ENCODE data around the gene CLK3. TPM values are rescaled to one million over a fixed set of nuclear protein-coding genes. Genes with fewer than 3 reads are reported as not detected.

Gene CLK3
- total and polyA plus RNA-seq, 10 donors = 54.0 to 229 (median 105) TPM

DNA sequence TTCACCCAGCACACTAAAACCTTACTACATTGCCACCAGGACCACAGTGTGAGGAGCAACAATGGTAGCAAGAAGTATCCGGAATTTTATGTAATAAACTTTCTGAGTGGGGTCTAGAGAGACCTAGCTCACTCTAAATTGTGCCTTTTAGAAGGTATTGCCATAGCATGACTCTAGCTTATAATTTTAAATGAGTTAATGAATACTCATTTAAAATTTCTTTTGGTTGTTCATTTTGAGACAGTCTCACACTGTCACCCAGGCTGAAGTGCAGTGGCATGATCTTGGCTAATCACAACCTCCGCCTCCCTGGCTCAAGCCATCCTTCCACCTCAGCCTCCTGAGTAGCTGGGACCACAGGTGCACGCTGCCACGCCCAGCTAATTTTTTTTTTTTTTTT lies 54.0 kb downstream of the CLK3 start:
- intact Hi-C loops (cut with DNase I; ENCODE audit: low total_unique reads) = no loop called here
- WGBS, 5 donors = 94 to 97% (median 96%) methylated on average over 4 of the region's 4 CpGs

DNA sequence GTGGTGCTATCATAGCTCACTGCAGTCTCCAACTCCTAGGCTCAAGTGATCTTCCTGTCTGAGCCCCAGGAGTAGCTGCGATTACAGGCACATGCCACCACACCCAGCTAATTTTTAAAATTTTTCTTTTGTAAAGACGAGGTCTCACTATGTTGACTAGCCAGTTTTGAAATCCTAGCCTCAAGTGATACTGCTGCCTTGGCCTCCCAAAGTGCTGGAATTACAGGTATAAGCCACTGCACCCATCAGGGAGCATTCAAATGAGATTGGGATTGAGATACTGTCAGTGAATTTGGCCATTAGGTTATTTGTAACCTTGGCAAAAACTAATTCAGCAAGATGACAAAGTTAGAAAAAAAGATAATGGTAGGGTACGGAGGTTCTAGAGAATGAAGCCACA lies 58.5 kb downstream of the CLK3 start:
- H3K4me1 ChIP-seq = peaks cover 0 to 13% (median 0%) of the 10 kb centered on the region in 6 donors
- no peak overlapping the region for H3K27ac ChIP-seq
- H3K36me3 ChIP-seq = peaks cover 0 to 58% (median 38%) of the 10 kb centered on the region in 6 donors
- no peak overlapping the region for H3K4me3 ChIP-seq
- H3K9me3 ChIP-seq = no peaks in the 10 kb centered on the region
- H3K27me3 ChIP-seq (replicated peaks in 1 of 7) = no peaks in the 10 kb centered on the region
- TF ChIP-seq POLR2AphosphoS5 (IDR thresholded peaks at IDR 0.05) (no peak), POLR2A (IDR thresholded peaks at IDR 0.05) (no peak)
- TF ChIP-seq, protein P1, sequence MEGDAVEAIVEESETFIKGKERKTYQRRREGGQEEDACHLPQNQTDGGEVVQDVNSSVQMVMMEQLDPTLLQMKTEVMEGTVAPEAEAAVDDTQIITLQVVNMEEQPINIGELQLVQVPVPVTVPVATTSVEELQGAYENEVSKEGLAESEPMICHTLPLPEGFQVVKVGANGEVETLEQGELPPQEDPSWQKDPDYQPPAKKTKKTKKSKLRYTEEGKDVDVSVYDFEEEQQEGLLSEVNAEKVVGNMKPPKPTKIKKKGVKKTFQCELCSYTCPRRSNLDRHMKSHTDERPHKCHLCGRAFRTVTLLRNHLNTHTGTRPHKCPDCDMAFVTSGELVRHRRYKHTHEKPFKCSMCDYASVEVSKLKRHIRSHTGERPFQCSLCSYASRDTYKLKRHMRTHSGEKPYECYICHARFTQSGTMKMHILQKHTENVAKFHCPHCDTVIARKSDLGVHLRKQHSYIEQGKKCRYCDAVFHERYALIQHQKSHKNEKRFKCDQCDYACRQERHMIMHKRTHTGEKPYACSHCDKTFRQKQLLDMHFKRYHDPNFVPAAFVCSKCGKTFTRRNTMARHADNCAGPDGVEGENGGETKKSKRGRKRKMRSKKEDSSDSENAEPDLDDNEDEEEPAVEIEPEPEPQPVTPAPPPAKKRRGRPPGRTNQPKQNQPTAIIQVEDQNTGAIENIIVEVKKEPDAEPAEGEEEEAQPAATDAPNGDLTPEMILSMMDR (IDR thresholded peaks at IDR 0.05 in 8 of 11, conservative IDR thresholded peaks at IDR 0.05 in 3 of 11) = no peak
- intact Hi-C loops (cut with DNase I; ENCODE audit: low total_unique reads) = no loop called here
- DNase-seq = no peak
- 93 to 98% (median 96%) methylated on average over 3 of the region's 3 CpGs for WGBS, 5 donors

More for the DNA sequence above, 54.0 kb downstream of the CLK3 start:
- TF ChIP-seq POLR2A (IDR thresholded peaks at IDR 0.05) (no peak), POLR2AphosphoS5 (IDR thresholded peaks at IDR 0.05) (no peak)
- TF ChIP-seq, protein P1 (IDR thresholded peaks at IDR 0.05 in 8 of 11, conservative IDR thresholded peaks at IDR 0.05 in 3 of 11) = no peak
- Histone ChIP-seq H3K36me3 (peaks cover 0 to 79% (median 42%) of the 10 kb centered on the region in 6 donors), H3K9me3 (no peaks in the 10 kb centered on the region), H3K27me3 (replicated peaks in 1 of 7) (no peaks in the 10 kb centered on the region), H3K27ac (no peak overlapping the region), H3K4me3 (no peak overlapping the region), H3K4me1 (peaks cover 2 to 17% (median 4%) of the 10 kb centered on the region in 6 donors)
- DNase-seq = no peak

DNA sequence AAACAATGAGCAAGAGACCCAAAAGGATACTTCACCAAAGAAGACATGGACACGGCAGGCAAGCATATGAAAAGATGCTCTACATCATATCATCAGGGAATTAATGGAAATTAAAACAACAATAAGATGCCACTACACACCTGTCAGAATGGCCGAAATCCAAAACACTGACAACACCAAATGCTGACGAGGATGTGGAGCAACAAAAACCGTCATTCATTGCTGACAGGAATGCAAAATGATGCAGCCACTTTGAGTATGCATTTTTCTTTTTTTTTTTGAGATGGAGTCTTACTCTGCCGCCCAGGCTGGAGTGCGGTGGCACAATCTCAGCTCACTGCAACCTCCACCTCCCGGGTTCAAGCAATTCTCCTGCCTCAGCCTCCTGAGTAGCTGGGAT lies 61.2 kb downstream of the CLK3 start:
- Histone ChIP-seq H3K27ac (no peak overlapping the region), H3K27me3 (replicated peaks in 1 of 7) (no peaks in the 10 kb centered on the region), H3K4me1 (peaks cover 0 to 9% (median 0%) of the 10 kb centered on the region in 6 donors), H3K36me3 (peaks cover 0 to 32% (median 21%) of the 10 kb centered on the region in 6 donors), H3K9me3 (no peaks in the 10 kb centered on the region), H3K4me3 (no peak overlapping the region)
- TF ChIP-seq POLR2AphosphoS5 (IDR thresholded peaks at IDR 0.05) (no peak), POLR2A (IDR thresholded peaks at IDR 0.05) (no peak)
- TF ChIP-seq, protein P1 (IDR thresholded peaks at IDR 0.05 in 8 of 11, conservative IDR thresholded peaks at IDR 0.05 in 3 of 11) = no peak
- DNase-seq = no peak
- WGBS, 5 donors = 88 to 97% (median 90%) methylated on average over 7 of the region's 7 CpGs
- intact Hi-C loops (cut with DNase I; ENCODE audit: low total_unique reads) = no loop called here

Other genes with a start within 250 kb of the CLK3 start
- gene CYP11A1, start 248.2 kb upstream of the CLK3 start, total RNA-seq = 10 to 100 TPM in 1 of 7 donors, 1 to 10 TPM in 6; 3.2 to 14.3 (median 5.0) TPM
- gene CYP11A1, start 248.2 kb upstream of the CLK3 start, polyA plus RNA-seq = 1 to 10 TPM; 1.6 to 3.6 (median 1.7) TPM
- 100 to 1,000 TPM in 5 of 7 donors, 10 to 100 TPM in 2; 74.9 to 150 (median 132) TPM for gene SEMA7A, start 181.9 kb upstream of the CLK3 start, total RNA-seq
- gene SEMA7A, start 181.9 kb upstream of the CLK3 start, polyA plus RNA-seq = 100 to 1,000 TPM in 1 of 3 donors, 10 to 100 TPM in 2; 41.6 to 154 (median 78.4) TPM
- gene UBL7, start 154.7 kb upstream of the CLK3 start, total RNA-seq = 10 to 100 TPM; 37.4 to 83.9 (median 47.8) TPM
- gene UBL7, start 154.7 kb upstream of the CLK3 start, polyA plus RNA-seq = 10 to 100 TPM; 36.9 to 58.2 (median 42.3) TPM
- 10 to 100 TPM; 14.5 to 25.2 (median 16.3) TPM for gene ARID3B, start 74.6 kb upstream of the CLK3 start, total RNA-seq
- 1 to 10 TPM; 3.5 to 7.8 (median 4.7) TPM for gene ARID3B, start 74.6 kb upstream of the CLK3 start, polyA plus RNA-seq
- gene EDC3, start 80.2 kb downstream of the CLK3 start, total RNA-seq = 10 to 100 TPM; 14.8 to 32.5 (median 26.3) TPM
- 10 to 100 TPM in 2 of 3 donors, 1 to 10 TPM in 1; 8.3 to 13.4 (median 10.3) TPM for gene EDC3, start 80.2 kb downstream of the CLK3 start, polyA plus RNA-seq
- 1 to 10 TPM in 1 of 7 donors, not detected in 6; 1.1 TPM for gene CYP1A1, start 109.7 kb downstream of the CLK3 start, total RNA-seq
- under 1 TPM; 0.03 to 0.06 (median 0.04) TPM for gene CYP1A1, start 109.7 kb downstream of the CLK3 start, polyA plus RNA-seq
- not detected for gene CYP1A2, start 133.0 kb downstream of the CLK3 start, total RNA-seq
- not detected for gene CYP1A2, start 133.0 kb downstream of the CLK3 start, polyA plus RNA-seq
- 100 to 1,000 TPM; 121 to 281 (median 197) TPM for gene CSK, start 166.2 kb downstream of the CLK3 start, total RNA-seq
- gene CSK, start 166.2 kb downstream of the CLK3 start, polyA plus RNA-seq = 100 to 1,000 TPM; 150 to 244 (median 187) TPM
- 100 to 1,000 TPM in 4 of 7 donors, 10 to 100 TPM in 3; 55.3 to 164 (median 106) TPM for gene LMAN1L, start 197.0 kb downstream of the CLK3 start, total RNA-seq
- 10 to 100 TPM in 2 of 3 donors, 1 to 10 TPM in 1; 2.4 to 36.8 (median 25.6) TPM for gene LMAN1L, start 197.0 kb downstream of the CLK3 start, polyA plus RNA-seq
- gene CPLX3, start 210.8 kb downstream of the CLK3 start, total RNA-seq = 10 to 100 TPM; 17.7 to 73.7 (median 37.0) TPM
- gene CPLX3, start 210.8 kb downstream of the CLK3 start, polyA plus RNA-seq = 100 to 1,000 TPM in 2 of 3 donors, 10 to 100 TPM in 1; 28.9 to 207 (median 127) TPM
- gene ULK3, start 227.3 kb downstream of the CLK3 start, total RNA-seq = 10 to 100 TPM; 51.7 to 74.6 (median 57.7) TPM
- gene ULK3, start 227.3 kb downstream of the CLK3 start, polyA plus RNA-seq = 10 to 100 TPM; 33.2 to 71.5 (median 64.7) TPM

Data from spleen (tissue), 11 donors.